Transverse colon (tissue), 4 donors: ENCODE data around the gene OR5AL1.

Source experiments
- CTCF ChIP-seq, 5 experiments: fragments of 200-600 bp in 3 of 5; fragments of 450-650 bp in 2 of 5; sonication (generic) in 3 of 5; IDR thresholded peaks; 1 replicate in 2 of 5; 2 replicates in 3 of 5; pipeline ENCODE4 v1.5.1; 2016 to 2017; ENCODE audit warnings: antibody characterized with exemption in 5 of 5, inconsistent platforms in 3 of 5, mild to moderate bottlenecking in 2 of 5, moderate library complexity in 1 of 5
- EP300 ChIP-seq: sonication (generic); formaldehyde crosslinking; IDR thresholded peaks from one replicate; pipeline ENCODE4 v1.6.1; 2017; ENCODE audit warnings: antibody characterized with exemption, low read depth
- POLR2A ChIP-seq: fragments of 450-650 bp; IDR thresholded peaks from one replicate; pipeline ENCODE4 v1.6.1; 2016; ENCODE audit warnings: antibody characterized with exemption, mild to moderate bottlenecking, moderate library complexity
- POLR2AphosphoS5 ChIP-seq, 3 donors: sonication (generic); formaldehyde crosslinking; IDR thresholded peaks; one replicate each; pipeline ENCODE4 v1.6.1; 2016; ENCODE audit warnings: antibody characterized with exemption in 3 of 3

DNA sequence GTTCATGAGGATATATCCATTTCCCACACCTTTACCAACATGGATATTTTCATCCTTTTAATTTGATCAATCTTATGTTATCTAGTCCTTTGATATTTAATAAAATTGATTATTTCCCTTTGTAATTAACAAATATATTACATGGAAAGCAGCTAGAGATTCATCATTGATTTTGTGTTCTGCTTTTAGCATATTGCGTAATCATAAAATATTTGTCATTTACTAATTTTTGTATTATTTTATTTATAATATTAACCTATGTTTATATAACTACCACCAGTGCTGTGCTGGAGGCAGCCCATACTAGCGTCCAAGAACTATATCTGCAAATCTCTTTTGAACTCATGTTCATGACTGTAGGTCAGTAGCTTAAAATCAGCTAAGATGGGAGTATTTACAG, 32.4 kb upstream of the OR5AL1 start:
- no peak for TF ChIP-seq CTCF (IDR thresholded peaks at IDR 0.05)
- no peak for TF ChIP-seq POLR2A
- TF ChIP-seq POLR2AphosphoS5 (IDR thresholded peaks at IDR 0.05): no peak
- TF ChIP-seq EP300: no peak
